NCI-H128 (cell line): ENCODE measurements around the gene TSPAN6.

Experiments
- DNase-seq: peaks from one replicate; lab custom pipeline; 2025; ENCODE audit not compliant: unreplicated experiment; lab: John Stamatoyannopoulos, UW

The TSPAN6 gene

GRCh38 chrX:100586747-100587146, 49.9 kb downstream of the TSPAN6 start:
- no peak for DNase-seq

- no peak for DNase-seq
Measured at GRCh38 chrX:100584611-100585010, 52.0 kb downstream of the TSPAN6 start, which contains the start of gene TNMD. Gene TNMD (plus strand): TSS chrX:100584936. CDS start chrX:100585019, 83 bp downstream.
